GM12873 (cell line): ENCODE results near the gene EPHA3.

Experiments used
- CTCF ChIP-seq: IDR thresholded peaks from 2 replicates; pipeline ENCODE4 v1.5.1; 2012; ENCODE audit warnings: low read depth, mild to moderate bottlenecking, moderate library complexity, low read length, control low read depth; ENCODE audit not compliant: insufficient read depth; ENCODE audit errors: missing control alignments

Gene EPHA3

GRCh38 chr3:89360156-89360555 is 252.7 kb downstream of the EPHA3 start:
- TF ChIP-seq CTCF = no peak

GRCh38 chr3:89362496-89362895 is 255.1 kb downstream of the EPHA3 start:
- no peak for TF ChIP-seq CTCF

GRCh38 chr3:89363171-89363570 is 255.8 kb downstream of the EPHA3 start:
- no peak for TF ChIP-seq CTCF

- no peak for TF ChIP-seq CTCF
These were observed 256.9 kb downstream of the EPHA3 start for GRCh38 chr3:89364314-89364713.

- no peak for TF ChIP-seq CTCF
These were observed 259.7 kb downstream of the EPHA3 start for GRCh38 chr3:89367166-89367565.

- TF ChIP-seq CTCF = no peak
These were observed 261.4 kb downstream of the EPHA3 start for GRCh38 chr3:89368846-89369245.

GRCh38 chr3:89372456-89372855 is 265.0 kb downstream of the EPHA3 start:
- TF ChIP-seq CTCF = no peak
